ENCODE results near the gene TMC6.

- no peak for TF ChIP-seq CTCF (conservative IDR thresholded peaks at IDR 0.05; ENCODE audit: low read depth in 2 of 2)
- TF ChIP-seq EZH2 (IDR thresholded peaks at IDR 0.05; ENCODE audit: low read depth, unreplicated experiment): no peak
- TF ChIP-seq NANOG (IDR thresholded peaks at IDR 0.05; ENCODE audit: borderline replicate concordance): no peak
- no peak for TF ChIP-seq ZNF331 (CRISPR knock-in tag; IDR thresholded peaks at IDR 0.05; ENCODE audit: low read depth)
- TF ChIP-seq POLR2AphosphoS5 (IDR thresholded peaks at IDR 0.05; ENCODE audit: low read depth): no peak
- TF ChIP-seq JUNB (IDR thresholded peaks at IDR 0.05; ENCODE audit: unreplicated experiment): no peak
These were observed 1.7 kb downstream of the TMC6 start for GRCh38 chr17:78126895-78127238.
